OCI-M2 (cell line): Measurements from ENCODE around the gene PPCS.
"Not testable (repeated sequence)": the region's sequence is repeated elsewhere in the genome, so short reads cannot be mapped to it uniquely, and the experiment has no call there.

Experiments used
- DNase-seq: peaks from one replicate; lab custom pipeline; 2025; ENCODE audit not compliant: unreplicated experiment; lab: John Stamatoyannopoulos, UW

Gene PPCS

DNA sequence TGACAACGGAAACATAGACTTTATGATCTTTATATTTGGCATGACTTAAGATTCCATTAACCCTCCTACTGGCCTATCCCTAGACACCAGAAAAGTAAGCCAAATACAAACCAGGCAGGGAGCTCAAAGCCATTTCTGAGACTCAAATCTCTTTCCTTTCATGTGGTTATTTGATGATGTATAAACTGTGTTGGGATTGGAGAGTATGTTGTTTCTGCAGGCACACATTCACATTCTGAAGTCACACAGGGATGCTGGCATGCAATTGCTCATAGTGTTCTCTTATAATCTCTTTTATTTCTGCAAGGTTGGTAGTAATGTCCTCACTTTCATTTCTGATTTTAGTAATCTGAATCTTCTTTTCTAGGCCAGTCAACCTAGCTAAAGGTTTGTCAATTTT lies 6.3 kb upstream of the PPCS start:
- no peak for DNase-seq

DNA sequence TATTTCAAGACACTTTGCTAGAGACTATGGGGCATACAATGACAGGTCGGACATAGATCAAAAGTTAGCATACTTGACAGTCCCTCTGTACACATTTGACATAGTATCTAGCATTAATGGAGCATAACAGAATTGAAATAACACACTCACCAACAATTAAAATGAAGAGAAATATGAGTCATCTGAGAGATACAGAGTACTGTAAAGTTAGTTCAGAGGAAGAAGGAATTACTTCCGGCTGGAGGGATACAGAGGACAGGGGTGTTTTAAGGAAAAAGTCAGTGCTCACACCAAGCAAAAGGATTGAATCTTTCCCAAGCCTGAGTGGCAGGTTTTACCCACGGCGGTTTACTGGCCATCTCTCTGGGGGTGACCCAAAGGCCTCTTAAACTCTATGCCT lies 3.0 kb upstream of the PPCS start:
- no peak for DNase-seq

DNA sequence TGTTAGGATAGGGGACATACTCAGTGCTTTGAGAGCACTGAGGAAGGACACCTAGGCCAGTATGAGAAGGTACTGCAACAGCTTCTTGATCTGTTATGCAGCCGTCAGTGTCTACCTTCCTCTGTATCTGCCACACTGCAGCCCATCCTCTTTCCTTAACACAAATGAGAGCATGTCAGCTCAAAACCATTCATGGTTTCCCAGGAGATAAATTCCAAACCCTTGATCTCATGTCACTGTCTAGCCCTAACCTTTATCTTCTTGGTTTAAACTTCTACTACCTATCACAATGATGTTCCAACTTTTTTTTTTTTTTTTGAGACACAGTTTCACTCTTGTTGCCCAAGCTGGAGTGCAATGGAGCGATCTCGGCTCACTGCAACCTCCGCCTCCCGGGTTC lies 1.9 kb upstream of the PPCS start:
- no peak for DNase-seq

DNA sequence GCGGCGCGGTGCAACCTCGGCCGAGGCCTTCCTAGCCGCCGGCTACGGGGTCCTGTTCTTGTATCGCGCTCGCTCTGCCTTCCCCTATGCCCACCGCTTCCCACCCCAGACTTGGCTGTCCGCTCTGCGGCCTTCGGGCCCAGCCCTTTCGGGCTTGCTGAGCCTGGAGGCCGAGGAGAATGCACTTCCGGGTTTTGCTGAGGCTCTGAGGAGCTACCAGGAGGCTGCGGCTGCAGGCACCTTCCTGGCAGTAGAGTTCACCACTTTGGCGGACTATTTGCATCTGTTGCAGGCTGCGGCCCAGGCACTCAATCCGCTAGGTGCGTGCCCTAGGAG lies 379 bp downstream of the PPCS start:
- no peak for DNase-seq

GRCh38 chr1:42461196-42461595 lies 4.9 kb downstream of the PPCS start:
- no peak for DNase-seq

DNA sequence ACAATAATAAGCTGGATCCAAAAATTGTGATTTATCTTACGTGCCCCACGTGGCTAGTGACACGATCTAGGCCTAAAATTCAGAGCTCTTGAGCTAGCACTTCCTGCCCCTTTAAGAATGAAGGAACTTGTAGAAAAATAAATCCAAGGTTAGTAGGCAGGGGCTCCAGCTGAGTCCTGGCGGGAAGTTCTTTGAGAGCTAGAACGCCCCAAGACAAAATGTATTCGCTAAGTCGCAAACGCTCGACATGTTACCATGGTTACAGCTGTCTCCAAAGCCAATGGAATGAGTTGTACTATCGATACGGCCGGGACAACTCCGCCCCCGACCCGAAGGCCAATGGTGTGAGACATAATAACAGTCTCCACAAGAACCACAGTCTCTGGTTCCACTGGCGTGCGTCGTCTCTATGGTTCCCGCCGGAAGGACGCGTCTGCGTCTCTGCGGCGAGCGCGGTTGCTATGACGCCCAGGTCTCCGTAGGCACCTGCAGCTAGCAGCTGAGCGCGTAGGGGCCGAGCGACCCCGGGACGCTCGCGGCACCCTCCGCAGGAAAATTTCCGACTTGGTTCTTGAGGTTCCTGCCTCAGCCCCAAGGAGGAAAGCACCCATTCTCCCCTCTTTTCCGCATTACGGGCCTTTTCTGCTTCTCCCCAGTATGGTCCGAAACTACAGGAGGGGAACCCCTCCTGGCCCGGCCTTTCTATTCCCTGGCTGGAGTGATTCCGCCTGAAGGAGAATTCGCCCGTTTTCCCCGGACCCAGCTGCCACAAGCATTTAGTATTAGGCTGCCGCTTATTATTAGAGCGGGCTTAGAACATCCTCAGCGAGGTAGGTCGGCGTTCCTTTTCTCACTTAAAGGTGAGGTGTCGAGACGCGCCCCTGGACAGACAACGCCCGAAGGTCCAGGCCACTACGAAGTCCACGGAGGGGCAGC lies 6.8 kb downstream of the PPCS start, which contains the start of gene CCDC30:
CCDC30 (plus strand) TSS at position 459 of the 936 bp plus-strand sequence. CDS start 17,266 bp downstream, outside the sequence.
- peak; percentile 43 for DNase-seq

DNA sequence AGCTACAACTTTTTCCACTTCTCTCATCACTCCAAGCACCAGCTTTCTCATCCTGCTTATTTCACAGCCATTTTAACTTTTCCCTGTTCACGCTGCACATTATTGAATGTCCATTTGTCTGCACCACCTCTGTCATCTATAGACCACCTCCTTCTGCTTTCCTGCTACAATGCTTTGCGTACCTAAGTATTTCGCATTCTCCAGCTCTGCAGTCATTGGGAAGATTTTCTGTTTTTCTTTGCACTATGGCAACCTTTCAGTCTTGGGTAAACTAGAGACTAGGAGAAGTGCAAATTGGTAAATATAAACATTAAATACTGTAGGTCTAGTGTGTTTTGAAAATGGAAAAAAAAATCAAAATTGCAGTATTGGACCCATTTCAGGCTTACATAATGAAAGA lies 7.6 kb downstream of the PPCS start:
- no peak for DNase-seq

- DNase-seq: no peak
Observed at GRCh38 chr1:42466030-42466429, 9.7 kb downstream of the PPCS start.

- DNase-seq: no peak
Observed at GRCh38 chr1:42469727-42470126, 13.4 kb downstream of the PPCS start.

DNA sequence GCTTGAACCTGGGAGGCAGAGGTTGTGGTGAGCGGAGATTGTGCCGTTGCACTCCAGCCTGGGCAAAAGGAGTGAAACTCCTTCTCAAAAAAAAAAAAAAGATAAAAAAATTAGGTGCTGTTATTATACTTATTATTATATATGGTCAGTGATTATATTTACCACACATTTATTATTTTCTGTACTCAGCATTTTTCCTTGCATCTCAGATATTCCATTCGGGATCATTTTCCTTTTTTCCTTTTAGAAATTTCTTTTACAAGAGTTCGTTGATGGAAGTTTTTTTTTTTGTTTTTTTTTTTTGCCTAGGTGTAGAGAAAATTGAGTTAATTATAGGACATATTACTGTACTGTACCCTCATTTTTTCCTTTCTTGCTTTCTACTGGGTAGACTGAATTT lies 20.3 kb downstream of the PPCS start:
- DNase-seq: no peak

- not testable (repeated sequence) for DNase-seq
Observed at GRCh38 chr1:42477354-42477753, 21.0 kb downstream of the PPCS start.

DNA sequence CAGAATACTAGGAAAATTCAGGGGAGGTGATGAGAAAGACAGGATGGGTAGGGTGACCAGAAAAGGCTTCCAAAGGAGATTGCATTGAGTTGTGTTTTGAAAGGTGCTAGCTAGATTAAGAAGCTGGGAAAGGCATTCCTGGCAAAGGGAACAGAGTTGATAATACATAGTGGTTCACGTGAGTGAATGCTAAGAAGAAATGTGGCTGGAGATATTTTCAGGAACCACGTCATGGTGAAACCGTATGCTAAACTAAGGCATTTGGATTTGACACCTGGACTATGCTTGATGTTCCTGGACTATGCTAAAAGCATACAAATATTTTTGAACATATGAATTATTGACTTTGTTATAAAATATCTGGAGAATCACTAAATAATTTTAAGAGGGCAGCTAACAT lies 21.4 kb downstream of the PPCS start:
- DNase-seq: no peak

GRCh38 chr1:42479621-42480020 lies 23.3 kb downstream of the PPCS start:
- DNase-seq: no peak

DNA sequence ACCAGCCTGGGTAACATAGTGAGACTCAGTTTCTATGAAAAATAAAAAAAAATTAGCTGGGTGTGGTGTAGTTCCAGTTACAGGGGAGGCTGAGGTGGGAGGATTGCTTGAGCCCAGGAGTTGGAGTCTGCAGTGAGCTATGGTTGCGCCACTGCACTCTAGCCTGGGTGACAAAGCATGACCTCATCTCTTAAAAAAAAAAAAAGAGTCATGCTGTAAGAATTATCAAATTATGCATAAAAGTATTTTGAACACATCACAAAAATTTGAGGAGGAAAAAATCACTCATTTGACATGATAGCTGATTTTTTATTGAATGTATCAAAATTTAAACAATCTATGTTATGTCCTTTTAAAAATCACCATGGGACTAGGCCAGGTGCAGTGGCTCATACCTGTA lies 24.6 kb downstream of the PPCS start:
- DNase-seq: no peak

DNA sequence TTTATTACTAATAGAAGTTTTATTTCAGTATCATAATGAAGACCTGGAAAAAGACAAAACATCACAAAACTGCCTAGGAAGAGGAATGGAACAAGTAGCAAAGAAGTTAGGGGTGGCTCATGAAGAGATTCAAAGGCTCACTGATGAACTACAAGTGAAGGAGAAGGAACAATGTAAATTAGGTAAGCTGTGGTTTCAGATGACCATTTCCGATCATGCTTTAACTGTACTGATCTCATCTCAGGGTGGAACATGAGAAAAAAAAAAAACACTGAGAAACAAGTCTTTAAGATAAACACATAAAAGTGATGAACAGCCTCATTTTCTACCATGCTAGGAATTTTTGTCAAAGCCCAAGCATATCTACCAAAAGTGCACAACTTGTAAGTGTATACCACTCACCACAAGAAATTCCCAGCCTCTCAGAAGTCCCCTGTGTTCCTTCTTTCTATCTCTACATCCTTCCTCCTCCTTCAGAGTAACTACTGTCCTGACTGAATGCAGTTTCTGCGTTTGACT lies 26.4 kb downstream of the PPCS start:
- DNase-seq: no peak

GRCh38 chr1:42484382-42484781 lies 28.0 kb downstream of the PPCS start:
- no peak for DNase-seq

GRCh38 chr1:42490237-42490636 lies 33.9 kb downstream of the PPCS start:
- DNase-seq: no peak

GRCh38 chr1:42502031-42502430 lies 45.7 kb downstream of the PPCS start:
- DNase-seq: not testable (repeated sequence)

DNA sequence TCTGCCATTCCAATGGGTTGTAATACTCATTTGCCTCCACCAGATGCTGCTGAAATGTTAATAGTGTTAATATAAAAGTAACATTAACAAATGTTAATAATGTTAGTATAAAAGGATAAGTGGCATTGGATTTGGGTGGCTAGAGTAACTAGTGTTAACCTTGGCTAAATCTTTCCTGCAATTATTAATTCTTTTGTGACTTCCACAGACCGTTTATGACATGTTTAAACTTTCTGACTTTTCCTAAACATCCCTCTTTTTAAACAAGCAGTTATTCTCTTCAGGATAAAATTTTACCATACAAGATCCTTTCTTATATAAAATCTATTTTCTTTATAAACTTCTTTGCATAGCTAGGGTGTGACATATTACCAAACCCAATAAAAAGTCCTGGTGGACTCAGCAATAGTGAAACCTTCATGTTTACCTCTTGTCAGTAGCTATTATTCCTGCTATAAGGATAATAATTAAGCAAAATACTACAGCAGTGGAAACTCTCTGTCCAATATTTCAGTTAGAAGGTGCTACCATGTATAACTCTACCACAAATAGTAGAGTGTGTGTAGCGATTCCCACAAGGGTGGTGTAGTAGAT lies 48.3 kb downstream of the PPCS start:
- no peak for DNase-seq

DNA sequence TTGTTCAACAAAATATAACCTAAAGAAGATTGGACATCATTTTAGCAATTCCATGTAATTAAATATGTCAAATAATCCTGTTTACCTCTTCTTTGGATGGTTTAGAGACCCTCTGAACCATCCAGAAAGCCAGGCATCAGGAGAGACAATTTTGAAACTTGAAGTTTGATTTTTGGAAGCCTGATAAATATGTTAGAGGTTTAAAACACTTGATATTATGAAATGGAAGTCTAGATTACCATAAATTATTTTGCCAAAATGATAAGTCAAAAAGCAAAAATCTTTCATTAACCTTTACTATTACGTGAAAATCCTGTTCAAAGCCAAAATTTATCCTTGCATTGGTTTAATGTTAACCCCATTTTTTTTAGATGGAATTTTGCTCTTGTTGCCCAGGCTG lies 50.2 kb downstream of the PPCS start:
- DNase-seq: no peak
